Lower leg skin (tissue), 4 donors: ENCODE results near the gene CCDC51. TPM values are rescaled to one million over a fixed set of nuclear protein-coding genes. Genes with fewer than 3 reads are reported as not detected.

Source experiments
- DNase-seq, 2 donors: peaks; one replicate each; pipeline ENCODE4 v3.0.0-alpha.2; 2019; ENCODE audit warnings: low spot score in 2 of 2
- H3K4me3 ChIP-seq: fragments of 200-600 bp; sonication (generic); 2 replicates; pipeline ENCODE4 v1.5.1; 2017; ENCODE audit warnings: mild to moderate bottlenecking, low read depth; ENCODE audit not compliant: poor library complexity, severe bottlenecking
- CTCF ChIP-seq, 3 donors: fragments of 450-650 bp; IDR thresholded peaks; one replicate each; pipeline ENCODE4 v1.5.1; 2016; ENCODE audit warnings: antibody characterized with exemption in 3 of 3, mild to moderate bottlenecking in 3 of 3, moderate library complexity in 2 of 3
- POLR2A ChIP-seq, 2 donors: fragments of 450-650 bp; IDR thresholded peaks; one replicate each; pipeline ENCODE4 v1.6.1; 2016 to 2017; ENCODE audit warnings: antibody characterized with exemption in 2 of 2, mild to moderate bottlenecking in 1 of 2, moderate library complexity in 1 of 2
- WGBS, 2 donors: methylation state at CpG; one replicate each; pipeline ENCODE4 v1.1.5; 2018; 5-methylcytosine and 5-hydroxymethylcytosine counted together
- intact Hi-C: fragments of 100-400 bp; cut with DNase I; formaldehyde crosslinking; loops from one replicate; pipeline ENCODE4 v1.15.0; 2023; ENCODE audit warnings: low total_unique reads
- total RNA-seq, 4 donors: library from RNA; depleted of rRNA; stranded (reverse); fragments of >200 nt; gene quantifications; one replicate each; pipeline ENCODE4 v1.1.0, GENCODE V29; 2016

The CCDC51 gene
- total RNA-seq, 4 donors from 2014 or later: 6.7 to 17.1 (median 11.6) TPM

GRCh38 chr3:48428088-48428571, 11.8 kb downstream of the CCDC51 start:
- intact Hi-C loops: no loop called here
- DNase-seq: no peak
- TF ChIP-seq POLR2A (IDR thresholded peaks at IDR 0.05) (no peak), CTCF (IDR thresholded peaks at IDR 0.05) (no peak)
- WGBS, 2 donors: 43 to 46% methylated on average over 5 to 7 of the region's 7 CpGs
- H3K4me3 ChIP-seq: no peak overlapping the region

- H3K4me3 ChIP-seq: no peak overlapping the region
- 28 to 34% methylated on average over 9 of the region's 9 CpGs for WGBS, 2 donors
- intact Hi-C loops: no loop called here
- TF ChIP-seq CTCF (IDR thresholded peaks at IDR 0.05) (no peak), POLR2A (IDR thresholded peaks at IDR 0.05) (no peak)
- DNase-seq: no peak
Measured at GRCh38 chr3:48427630-48427962, 12.3 kb downstream of the CCDC51 start.

GRCh38 chr3:48426944-48427629, 12.8 kb downstream of the CCDC51 start:
- intact Hi-C loops: no loop called here
- 29 to 34% methylated on average over 8 of the region's 8 CpGs for WGBS, 2 donors
- no peak overlapping the region for H3K4me3 ChIP-seq
- no peak for TF ChIP-seq CTCF (IDR thresholded peaks at IDR 0.05)
- TF ChIP-seq POLR2A (IDR thresholded peaks at IDR 0.05): no peak
- no peak for DNase-seq

- WGBS, 2 donors: 29 to 31% methylated on average over 10 of the region's 11 CpGs
- TF ChIP-seq CTCF (IDR thresholded peaks at IDR 0.05) (no peak), POLR2A (IDR thresholded peaks at IDR 0.05) (no peak)
- H3K4me3 ChIP-seq: no peak overlapping the region
- intact Hi-C loops: no loop called here
- DNase-seq: no peak
Measured at GRCh38 chr3:48426401-48426909, 13.5 kb downstream of the CCDC51 start.

GRCh38 chr3:48425281-48425812, 14.6 kb downstream of the CCDC51 start:
- no peak overlapping the region for H3K4me3 ChIP-seq
- DNase-seq: no peak
- intact Hi-C loops: no loop called here
- WGBS, 2 donors: 29 to 55% methylated on average over 6 to 13 of the region's 13 CpGs
- TF ChIP-seq POLR2A (IDR thresholded peaks at IDR 0.05) (no peak), CTCF (IDR thresholded peaks at IDR 0.05) (no peak)
